Liver (tissue), 9 donors: ENCODE results near the gene PTPA. TPM values are rescaled to one million over a fixed set of nuclear protein-coding genes. Genes with fewer than 3 reads are reported as not detected.
"Not testable (repeated sequence)": the region's sequence is repeated elsewhere in the genome, so short reads cannot be mapped to it uniquely, and the experiment has no call there.

Experiments
- DNase-seq: peaks from one replicate; pipeline ENCODE4 v3.0.0-alpha.2; 2017; ENCODE audit warnings: low spot score
- H3K27ac ChIP-seq, 2 donors: one replicate each; pipeline ENCODE4 v1.7.0; 2013; ENCODE audit warnings: inconsistent platforms in 2 of 2, low read length in 2 of 2, control low read depth in 1 of 2, low read depth in 1 of 2, mild to moderate bottlenecking in 1 of 2
- H3K27me3 ChIP-seq, 4 donors: one replicate each; pipeline versions ENCODE4 v1.6.1 to v1.7.0; 2013; ENCODE audit warnings: low read length in 3 of 4, inconsistent platforms in 1 of 4, mild to moderate bottlenecking in 1 of 4, moderate library complexity in 1 of 4; ENCODE audit not compliant: control insufficient read depth in 4 of 4, insufficient read depth in 4 of 4
- H3K36me3 ChIP-seq, 4 donors: one replicate each; pipeline versions ENCODE4 v1.6.1 to v1.7.0; 2013; ENCODE audit warnings: low read length in 3 of 4, mild to moderate bottlenecking in 3 of 4, low read depth in 1 of 4, moderate library complexity in 1 of 4; ENCODE audit not compliant: control insufficient read depth in 4 of 4, insufficient read depth in 3 of 4
- H3K4me1 ChIP-seq, 4 donors: one replicate each; pipeline versions ENCODE4 v1.6.1 to v1.7.0; 2013; ENCODE audit warnings: low read length in 3 of 4, mild to moderate bottlenecking in 3 of 4, moderate library complexity in 1 of 4; ENCODE audit not compliant: control insufficient read depth in 4 of 4, insufficient read depth in 4 of 4
- H3K4me3 ChIP-seq, 3 donors: one replicate each; pipeline versions ENCODE4 v1.6.1 to v1.7.0; 2013; ENCODE audit warnings: low read length in 3 of 3, control low read depth in 1 of 3, low read depth in 1 of 3, mild to moderate bottlenecking in 1 of 3
- H3K9ac ChIP-seq, 2 donors: one replicate each; pipeline ENCODE4 v1.7.0; 2013; ENCODE audit warnings: low read length in 2 of 2, mild to moderate bottlenecking in 2 of 2, moderate library complexity in 2 of 2, control low read depth in 1 of 2, low read depth in 1 of 2
- H3K9me3 ChIP-seq, 4 donors: one replicate each; pipeline versions ENCODE4 v1.6.1 to v1.7.0; 2013; ENCODE audit warnings: low read length in 3 of 4; ENCODE audit not compliant: control insufficient read depth in 4 of 4
- CTCF ChIP-seq: fragments of 150-350 bp; IDR thresholded peaks from 2 replicates; pipeline ENCODE4 v1.5.1; 2017; ENCODE audit warnings: improper control_type of control experiment, low read depth, low read length; ENCODE audit not compliant: missing input control
- FOXA2 ChIP-seq: IDR thresholded peaks from 2 replicates; pipeline ENCODE4 v1.6.1; 2016; ENCODE audit warnings: antibody characterized with exemption
- HNF4A ChIP-seq, 2 donors: conservative IDR thresholded peaks; 2 replicates each; pipeline ENCODE4 v1.6.1; 2016; ENCODE audit warnings: antibody characterized with exemption in 2 of 2, mild to moderate bottlenecking in 2 of 2
- MAX ChIP-seq: IDR thresholded peaks from 2 replicates; pipeline ENCODE4 v1.6.1; 2016; ENCODE audit warnings: antibody characterized with exemption
- NR2F2 ChIP-seq: IDR thresholded peaks from 2 replicates; pipeline ENCODE4 v1.6.1; 2016; ENCODE audit warnings: antibody characterized with exemption
- RAD21 ChIP-seq, 2 donors: IDR thresholded peaks; 2 replicates each; pipeline ENCODE4 v1.6.1; 2016; ENCODE audit warnings: antibody characterized with exemption in 2 of 2, mild to moderate bottlenecking in 2 of 2
- REST ChIP-seq: IDR thresholded peaks from 2 replicates; pipeline ENCODE4 v1.6.1; 2016; ENCODE audit warnings: antibody characterized with exemption, mild to moderate bottlenecking
- RXRA ChIP-seq, 2 donors: IDR thresholded peaks; 2 replicates each; pipeline ENCODE4 v1.6.1; 2017 to 2018; ENCODE audit warnings: antibody characterized with exemption in 2 of 2, mild to moderate bottlenecking in 1 of 2
- TAF1 ChIP-seq: conservative IDR thresholded peaks from 2 replicates; pipeline ENCODE4 v1.6.1; 2016; ENCODE audit warnings: antibody characterized with exemption, mild to moderate bottlenecking
- YY1 ChIP-seq: IDR thresholded peaks from 2 replicates; pipeline ENCODE4 v1.6.1; 2016; ENCODE audit warnings: antibody characterized with exemption, mild to moderate bottlenecking
- WGBS: extraction: QIAGEN DNeasy Blood & Tissue Kit; methylation state at CpG from one replicate; pipeline ENCODE4 v1.1.7; 2013; 5-methylcytosine and 5-hydroxymethylcytosine counted together
- polyA plus RNA-seq, 2 donors: library from polyadenylated mRNA; stranded (reverse) in 1 of 2; unstranded in 1 of 2; fragments of 200-250 nt in 1 of 2; fragments of >200 nt in 1 of 2; fragmentation: Nextera tagmentation in 1 of 2; extraction: Ambion mirVana in 1 of 2; gene quantifications; one replicate each; pipeline versions ENCODE4 v1.2.1 to v1.2.3, GENCODE V29; 2013 to 2015
- total RNA-seq, 2 donors: library from RNA; depleted of rRNA; stranded (reverse); fragments of >200 nt; gene quantifications; one replicate each; pipeline ENCODE4 v1.2.3, GENCODE V29; 2014
- donor health status: healthy.
- donor health status: healthy.
- donor health status: healthy.
- donor health status: healthy.
- donor health status: healthy.

PTPA gene
- total and polyA plus RNA-seq, 4 donors: 27.6 to 66.0 (median 38.4) TPM

- WGBS: under 1% methylated on average over 37 of the region's 37 CpGs
- H3K9ac ChIP-seq: peak overlapping the region; percentile 61 to 99
- no peaks in the 10 kb centered on the region for H3K9me3 ChIP-seq
- H3K4me3 ChIP-seq: peak overlapping the region; percentile 87 to 96 (median 91)
- H3K27ac ChIP-seq: peak overlapping the region; percentile 97 to 100
- H3K27me3 ChIP-seq: no peaks in the 10 kb centered on the region
- H3K36me3 ChIP-seq: peaks cover 0 to 10% (median 4%) of the 10 kb centered on the region in 4 donors
- H3K4me1 ChIP-seq: peaks cover 5 to 41% (median 32%) of the 10 kb centered on the region in 4 donors
- TF ChIP-seq MAX (no peak), NR2F2 (no peak), RAD21 (IDR thresholded peaks at IDR 0.05) (no peak), RXRA (IDR thresholded peaks at IDR 0.05) (peak in 1 of 2 donors; percentile 6), YY1 (no peak), FOXA2 (no peak), HNF4A (conservative IDR thresholded peaks at IDR 0.05) (no peak), TAF1 (no peak)
- DNase-seq: peak; percentile 58
These were observed 425 bp downstream of the PTPA start for GRCh38 chr9:129111528-129112151.

- DNase-seq: not testable (repeated sequence)
- 96% methylated on average over 17 of the region's 17 CpGs for WGBS
These were observed 1.3 kb downstream of the PTPA start for GRCh38 chr9:129112526-129112925.

GRCh38 chr9:129113645-129114304, 2.6 kb downstream of the PTPA start:
- DNase-seq: no peak
- no peak for TF ChIP-seq CTCF
- TF ChIP-seq REST: no peak
- Histone ChIP-seq H3K4me3 (no peak overlapping the region), H3K9me3 (no peaks in the 10 kb centered on the region), H3K27ac (peak overlapping the region; percentile 13 to 42), H3K36me3 (peaks cover 0 to 2% (median 0%) of the 10 kb centered on the region in 4 donors), H3K9ac (no peak overlapping the region), H3K4me1 (peaks cover 5 to 38% (median 30%) of the 10 kb centered on the region in 4 donors), H3K27me3 (no peaks in the 10 kb centered on the region)
- 89% methylated on average over 17 of the region's 17 CpGs for whole genome bisulfite sequencing

More at GRCh38 chr9:129112526-129112925, 1.3 kb downstream of the PTPA start:
- not testable (repeated sequence) for H3K27ac ChIP-seq, H3K9ac ChIP-seq, H3K9me3 ChIP-seq, H3K36me3 ChIP-seq, H3K27me3 ChIP-seq
- Histone ChIP-seq H3K4me1 (peaks cover 5 to 41% (median 32%) of the 10 kb centered on the region in 4 donors), H3K4me3 (peak overlapping the region in 1 of 3 donors; percentile 87)
